Endometrial microvascular endothelial cells (primary cell): ENCODE measurements around the gene XXYLT1. TPM values are rescaled to one million over a fixed set of nuclear protein-coding genes. Genes with fewer than 3 reads are reported as not detected.
"Not testable (repeated sequence)": the region's sequence is repeated elsewhere in the genome, so short reads cannot be mapped to it uniquely, and the experiment has no call there.

Source experiments
- in situ Hi-C: cut with HindIII; loops from 2 replicates; pipeline ENCODE4 v1.10.0; 2017; ENCODE audit warnings: low sequenced_read_pairs, low pct_unique_long_range_greater_than_20kb; ENCODE audit errors: inconsistent ontology term
- total RNA-seq: library from RNA; depleted of rRNA; stranded (reverse); fragments of >200 nt; gene quantifications from one replicate; pipeline ENCODE4 v1.2.3, GENCODE V29; 2015; ENCODE audit errors: inconsistent ontology term

The XXYLT1 gene, protein sequence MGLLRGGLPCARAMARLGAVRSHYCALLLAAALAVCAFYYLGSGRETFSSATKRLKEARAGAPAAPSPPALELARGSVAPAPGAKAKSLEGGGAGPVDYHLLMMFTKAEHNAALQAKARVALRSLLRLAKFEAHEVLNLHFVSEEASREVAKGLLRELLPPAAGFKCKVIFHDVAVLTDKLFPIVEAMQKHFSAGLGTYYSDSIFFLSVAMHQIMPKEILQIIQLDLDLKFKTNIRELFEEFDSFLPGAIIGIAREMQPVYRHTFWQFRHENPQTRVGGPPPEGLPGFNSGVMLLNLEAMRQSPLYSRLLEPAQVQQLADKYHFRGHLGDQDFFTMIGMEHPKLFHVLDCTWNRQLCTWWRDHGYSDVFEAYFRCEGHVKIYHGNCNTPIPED
- 63.7 TPM for total RNA-seq

DNA sequence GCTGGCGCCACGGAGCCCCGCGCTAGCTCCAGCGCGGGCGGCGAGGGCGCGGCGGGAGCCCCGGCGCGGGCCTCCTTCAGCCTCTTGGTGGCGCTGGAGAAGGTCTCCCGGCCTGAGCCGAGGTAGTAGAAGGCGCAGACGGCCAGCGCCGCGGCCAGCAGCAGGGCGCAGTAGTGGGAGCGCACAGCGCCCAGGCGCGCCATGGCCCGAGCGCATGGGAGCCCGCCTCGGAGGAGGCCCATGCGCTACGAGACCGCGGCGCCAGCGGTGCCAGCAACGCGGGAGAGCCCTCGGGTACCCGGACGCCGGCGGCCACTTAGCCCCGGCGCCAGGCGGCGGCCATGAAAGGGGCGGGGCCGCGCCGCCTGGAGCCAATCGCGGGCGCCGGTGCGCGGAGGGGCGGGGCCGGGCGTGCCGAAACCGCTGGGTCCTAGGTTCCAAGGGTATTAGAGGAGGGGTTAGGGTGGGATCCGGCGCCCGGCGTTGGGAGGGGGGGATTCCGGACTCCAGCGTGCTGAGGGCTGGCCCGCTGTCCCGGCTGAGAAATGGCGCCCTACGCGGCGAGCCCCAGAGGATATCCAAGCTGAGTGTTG is at the start of gene XXYLT1:
Gene XXYLT1 (minus strand): TSS at position 343 of the 593 bp plus-strand sequence. CDS start 101 bp downstream, at position 242.
- in situ Hi-C loops, result no loop called here

GRCh38 chr3:195319060-195319459 is 48.1 kb upstream of the XXYLT1 start:
- in situ Hi-C loops, result no loop called here

GRCh38 chr3:195312714-195313113 is 41.8 kb upstream of the XXYLT1 start:
- in situ Hi-C loops, result no loop called here

DNA sequence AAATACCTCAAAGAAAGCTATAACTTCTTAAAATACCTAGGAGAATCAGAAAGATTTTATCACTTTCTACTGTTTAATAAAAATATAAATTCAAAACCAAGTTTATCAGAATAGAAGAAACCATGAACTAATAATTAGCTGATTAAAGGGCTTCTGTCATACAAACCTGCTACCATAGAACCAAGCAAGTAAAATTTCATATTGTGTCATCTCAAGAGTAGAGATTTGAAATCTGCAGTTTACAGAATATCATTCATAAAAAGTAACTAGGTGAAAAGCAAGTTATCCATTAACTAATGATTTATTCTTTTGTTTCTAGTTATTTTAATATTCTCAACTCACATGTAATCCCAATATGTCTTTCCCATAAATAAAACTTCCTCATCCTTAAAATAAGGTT is 36.8 kb upstream of the XXYLT1 start:
- in situ Hi-C loops, result no loop called here

- in situ Hi-C loops, result no loop called here
Measured at GRCh38 chr3:195306369-195306768, 35.4 kb upstream of the XXYLT1 start.

- in situ Hi-C loops, result no loop called here
Measured at GRCh38 chr3:195302431-195302830, 31.5 kb upstream of the XXYLT1 start.

DNA sequence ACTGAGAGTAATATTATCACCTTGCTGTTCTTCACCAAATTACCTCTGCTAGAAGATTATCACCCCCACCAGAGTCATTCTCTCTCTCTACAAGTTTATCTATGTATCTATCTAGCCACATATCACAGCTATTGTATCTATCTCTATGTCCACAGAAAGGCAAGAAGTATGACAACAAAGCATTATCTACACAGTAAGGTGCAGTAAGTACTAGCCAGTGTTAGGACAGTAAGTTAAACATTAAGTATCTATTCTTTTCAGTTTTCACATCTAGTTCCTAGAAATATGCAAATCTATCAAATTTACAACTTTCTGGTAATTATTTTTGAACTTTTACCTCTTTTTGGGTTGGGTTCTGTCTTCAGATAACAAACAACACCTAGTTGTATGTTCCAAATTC is 26.5 kb upstream of the XXYLT1 start:
- in situ Hi-C loops, result no loop called here

DNA sequence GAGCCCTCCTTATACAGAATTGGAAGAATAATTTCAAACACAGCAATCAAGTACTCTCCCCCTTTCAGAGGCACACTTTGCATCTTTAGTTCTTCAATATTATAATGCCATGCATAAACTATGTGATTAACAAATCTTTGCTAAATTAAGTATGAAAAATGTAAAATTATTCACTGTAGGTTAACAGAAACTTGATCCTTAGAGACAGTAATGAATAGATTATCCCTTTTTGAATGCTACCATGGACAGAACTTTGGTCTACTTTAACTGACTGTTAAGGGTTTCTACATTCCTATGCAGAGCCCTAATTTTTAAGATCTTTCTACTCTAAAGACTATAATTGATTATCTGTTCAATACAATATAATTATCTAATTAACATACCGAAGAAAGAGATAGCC is 25.7 kb upstream of the XXYLT1 start:
- in situ Hi-C loops, result no loop called here

DNA sequence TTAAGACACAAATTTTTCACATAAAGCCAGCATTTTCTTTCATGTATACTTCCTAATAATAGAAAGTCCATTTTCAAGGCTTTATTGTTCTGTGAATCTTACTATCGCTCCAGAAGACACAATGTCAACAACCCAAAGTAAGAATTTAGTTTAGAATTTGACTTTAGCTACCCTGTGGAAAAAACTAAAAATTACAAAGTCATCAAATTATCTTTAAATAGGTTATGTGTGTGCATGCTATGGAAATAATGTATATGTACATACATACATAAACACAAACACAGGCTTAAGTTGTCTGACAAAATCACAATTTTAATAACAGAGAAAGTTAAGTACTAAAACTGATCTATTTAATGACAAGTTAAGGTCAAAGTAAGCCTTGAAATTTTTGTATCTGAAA is 20.2 kb upstream of the XXYLT1 start:
- in situ Hi-C loops, result no loop called here

DNA sequence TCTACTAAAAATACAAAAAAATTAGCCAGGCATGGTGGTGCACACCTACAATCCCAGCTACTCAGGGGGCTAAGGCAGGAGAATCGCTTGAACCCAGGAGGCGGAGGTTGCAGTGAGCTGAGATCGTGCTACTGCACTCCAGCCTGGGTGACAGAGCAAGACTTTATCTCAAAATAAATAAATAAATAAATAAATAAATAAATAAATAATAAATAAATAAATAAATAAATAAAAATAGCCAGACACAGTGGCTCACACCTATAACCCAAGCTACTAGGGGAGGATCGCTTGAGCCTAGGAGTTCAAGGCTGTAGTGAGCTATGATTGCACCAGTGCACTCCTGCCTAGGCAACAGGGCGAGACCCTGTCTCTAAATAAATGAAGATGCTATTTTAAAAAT is 19.7 kb upstream of the XXYLT1 start:
- in situ Hi-C loops, result not testable (repeated sequence)

- in situ Hi-C loops, result no loop called here
Measured at GRCh38 chr3:195286115-195286872, 15.3 kb upstream of the XXYLT1 start.

DNA sequence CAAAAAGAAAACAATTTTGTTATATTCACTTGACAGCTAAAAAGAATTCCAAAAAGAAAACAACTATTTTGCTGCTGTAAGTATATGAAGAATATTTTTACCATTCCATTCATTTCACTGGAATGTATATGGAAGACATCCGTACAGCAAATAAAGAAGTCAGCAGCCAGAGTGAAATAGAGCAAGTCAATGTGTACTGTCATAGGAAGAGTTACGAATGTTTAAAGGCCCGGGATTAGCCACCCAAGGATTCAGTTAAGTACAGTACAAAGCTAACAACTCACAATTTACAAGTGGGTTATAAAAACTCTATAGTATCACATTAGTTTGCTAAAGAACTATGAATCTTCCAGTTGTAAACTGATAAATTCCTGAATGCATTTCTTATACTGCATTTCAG is 14.4 kb upstream of the XXYLT1 start:
- in situ Hi-C loops, result no loop called here

DNA sequence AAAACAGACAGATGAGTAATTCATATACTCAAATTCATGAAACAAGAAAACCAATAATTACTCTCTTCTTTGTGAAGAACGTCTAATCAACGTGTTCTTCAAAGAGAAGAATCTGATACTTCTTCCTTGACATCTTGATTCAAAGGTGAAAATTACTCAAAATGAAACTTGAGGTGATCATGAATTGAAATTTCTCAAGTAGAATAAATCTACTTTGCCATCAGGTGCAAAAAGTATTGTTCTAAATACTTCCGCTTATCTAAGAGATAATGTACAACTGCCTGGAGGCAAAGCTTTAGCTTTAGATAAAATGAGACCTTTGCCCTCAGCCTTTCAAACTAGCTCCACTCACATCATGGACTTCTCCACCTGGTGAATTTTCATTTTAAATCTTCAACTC is 13.9 kb upstream of the XXYLT1 start:
- in situ Hi-C loops, result no loop called here

- in situ Hi-C loops, result no loop called here
Measured at GRCh38 chr3:195282961-195283360, 12.0 kb upstream of the XXYLT1 start.

- in situ Hi-C loops, result no loop called here
Measured at GRCh38 chr3:195274259-195274966, 3.5 kb upstream of the XXYLT1 start.

GRCh38 chr3:195271410-195272243 is 668 bp upstream of the XXYLT1 start:
- in situ Hi-C loops, result no loop called here

DNA sequence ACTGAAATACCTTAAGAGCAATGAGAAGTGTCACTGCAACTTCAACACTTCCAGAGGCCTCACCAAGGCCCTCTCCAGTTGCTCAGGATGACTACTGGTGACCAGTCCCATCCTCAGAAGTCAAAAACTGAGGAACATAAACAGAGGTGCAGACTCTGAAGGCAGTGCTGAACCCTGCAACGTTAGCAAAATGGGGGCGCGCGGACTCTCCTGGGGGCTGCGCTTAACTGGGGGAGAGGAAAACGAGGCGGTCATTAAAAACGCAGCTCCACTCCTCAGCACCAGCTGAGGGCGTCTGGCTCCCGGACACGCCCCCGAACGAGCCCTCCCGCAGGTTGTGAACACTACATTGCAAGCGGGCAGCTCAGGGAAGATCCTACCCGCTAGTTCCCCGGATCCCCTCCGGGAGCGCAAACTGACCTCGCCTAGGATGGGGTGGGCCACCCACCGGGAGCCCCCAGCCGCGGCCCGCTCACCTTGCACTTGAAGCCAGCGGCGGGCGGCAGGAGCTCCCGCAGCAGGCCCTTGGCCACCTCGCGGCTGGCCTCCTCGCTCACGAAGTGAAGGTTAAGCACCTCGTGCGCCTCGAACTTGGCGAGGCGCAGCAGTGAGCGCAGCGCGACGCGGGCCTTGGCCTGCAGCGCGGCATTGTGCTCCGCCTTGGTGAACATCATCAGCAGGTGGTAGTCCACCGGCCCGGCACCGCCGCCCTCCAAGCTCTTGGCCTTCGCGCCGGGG is 711 bp downstream of the XXYLT1 start:
- in situ Hi-C loops, result no loop called here
